Nephron progenitor cell (in vitro differentiated cells): ENCODE data around the gene CERS6.

Experiments used
- DNase-seq: peaks from one replicate; pipeline ENCODE4 v3.0.0; 2021
- H3K27ac Mint-ChIP-seq: 2 replicates; pipeline ENCODE4 v1.8.0; 2021; ENCODE audit warnings: mild to moderate bottlenecking, moderate library complexity, mixed read lengths
- H3K27me3 Mint-ChIP-seq: 2 replicates; pipeline ENCODE4 v1.8.0; 2021; ENCODE audit warnings: mild to moderate bottlenecking, low read depth, mixed read lengths; ENCODE audit not compliant: poor library complexity
- H3K36me3 Mint-ChIP-seq: 2 replicates; pipeline ENCODE4 v1.8.0; 2021; ENCODE audit warnings: low read depth, mixed read lengths
- H3K4me1 Mint-ChIP-seq: 2 replicates; pipeline ENCODE4 v1.8.0; 2021; ENCODE audit warnings: mixed read lengths
- H3K4me3 Mint-ChIP-seq: 2 replicates; pipeline ENCODE4 v1.8.0; 2021; ENCODE audit warnings: mild to moderate bottlenecking, moderate library complexity, mixed read lengths
- H3K9me3 Mint-ChIP-seq: 2 replicates; pipeline ENCODE4 v1.8.0; 2021; ENCODE audit warnings: mild to moderate bottlenecking, moderate library complexity, mixed read lengths
- CTCF ChIP-seq: fragments of 200-600 bp; sonication (generic); IDR thresholded peaks from 2 replicates; pipeline ENCODE4 v1.5.0; 2021; ENCODE audit warnings: antibody characterized with exemption

CERS6 gene

DNA sequence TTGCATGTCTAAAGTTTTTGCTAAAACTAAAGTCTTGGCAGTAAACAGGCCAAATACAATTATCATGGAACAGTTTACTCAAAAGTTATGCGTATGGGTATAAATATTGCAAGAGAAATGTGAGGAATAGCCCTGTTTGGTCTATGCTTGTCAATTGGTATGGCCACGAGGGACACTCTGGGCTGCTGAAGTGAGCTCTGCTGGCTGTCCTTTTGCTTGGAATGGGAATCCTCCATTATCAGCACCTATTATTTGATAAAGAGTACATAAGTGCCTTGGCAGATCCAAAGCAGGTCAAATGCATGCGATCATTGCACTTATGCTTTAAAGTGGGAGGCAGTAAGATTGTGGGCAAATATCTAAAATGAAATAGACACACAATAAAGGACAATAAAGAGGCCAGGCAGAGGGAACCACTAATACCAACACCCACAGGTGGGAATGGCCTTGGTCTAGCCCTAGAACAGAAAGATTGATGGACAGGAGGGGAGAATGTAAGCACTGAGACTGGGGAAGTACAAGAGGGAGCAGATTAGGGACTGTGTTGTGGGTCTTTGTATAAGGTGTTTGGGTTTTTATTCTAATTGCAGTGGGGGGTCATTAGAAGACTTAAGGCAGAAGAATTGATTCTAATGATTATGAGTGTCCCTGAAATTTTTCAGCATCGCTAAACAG, 286.3 kb downstream of the CERS6 start:
- H3K27me3 Mint-ChIP-seq, result peaks cover 4% of the 10 kb centered on the region
- H3K4me3 Mint-ChIP-seq, result no peak overlapping the region
- peak overlapping the region; percentile 0 for H3K27ac Mint-ChIP-seq
- TF ChIP-seq CTCF, result no peak
- H3K36me3 Mint-ChIP-seq, result peaks cover 14% of the 10 kb centered on the region
- no peaks in the 10 kb centered on the region for H3K9me3 Mint-ChIP-seq
- no peak for DNase-seq
- H3K4me1 Mint-ChIP-seq, result no peaks in the 10 kb centered on the region

DNA sequence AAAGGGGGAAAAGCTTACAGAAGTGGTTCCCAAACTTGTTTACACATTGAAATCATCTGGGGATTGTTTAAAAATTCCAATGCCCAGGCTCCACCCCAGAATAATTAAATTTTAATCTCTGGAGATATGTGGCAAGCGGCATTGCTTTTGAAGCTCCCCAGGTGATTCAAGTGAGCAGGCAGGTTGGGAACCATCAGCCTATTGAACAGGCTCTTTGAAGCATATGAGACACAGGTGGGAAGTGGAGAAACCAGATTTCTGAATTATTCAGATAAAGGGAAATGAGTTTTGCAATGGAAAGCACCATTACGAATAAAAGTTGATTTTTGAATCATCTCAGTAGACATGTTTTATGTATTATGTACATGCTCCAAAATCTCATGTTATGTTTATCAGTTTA, 288.8 kb downstream of the CERS6 start:
- Mint-ChIP-seq H3K9me3 (no peaks in the 10 kb centered on the region), H3K27ac (no peak overlapping the region), H3K4me1 (peaks cover 23% of the 10 kb centered on the region), H3K27me3 (peaks cover 4% of the 10 kb centered on the region), H3K4me3 (no peak overlapping the region), H3K36me3 (peaks cover 13% of the 10 kb centered on the region)
- TF ChIP-seq CTCF, result no peak
- DNase-seq, result no peak

DNA sequence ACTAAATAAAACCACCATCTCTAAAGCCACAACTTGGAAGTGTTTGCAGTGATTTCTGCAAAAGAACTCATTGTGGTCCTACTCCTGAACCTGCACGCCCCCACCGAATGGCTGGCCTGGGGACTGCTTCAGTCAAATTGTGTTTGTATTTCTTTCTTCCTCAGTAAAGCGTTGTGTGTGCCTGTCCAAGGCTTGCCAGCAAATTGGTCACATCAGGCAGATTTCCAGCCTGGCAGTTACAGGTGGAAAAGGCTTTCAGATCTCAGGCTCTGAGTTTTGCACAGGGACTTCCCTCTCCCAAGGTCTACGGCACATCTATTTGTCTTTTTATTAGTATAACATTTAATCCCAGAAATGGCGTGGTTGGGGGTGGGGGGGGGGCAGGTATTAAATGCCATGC, 292.4 kb downstream of the CERS6 start:
- peak overlapping the region; percentile 53 for H3K27ac Mint-ChIP-seq
- no peaks in the 10 kb centered on the region for H3K9me3 Mint-ChIP-seq
- no peak for DNase-seq
- TF ChIP-seq CTCF, result no peak
- H3K4me3 Mint-ChIP-seq, result no peak overlapping the region
- H3K4me1 Mint-ChIP-seq, result peaks cover 32% of the 10 kb centered on the region
- H3K27me3 Mint-ChIP-seq, result no peaks in the 10 kb centered on the region
- peaks cover 13% of the 10 kb centered on the region for H3K36me3 Mint-ChIP-seq

- H3K36me3 Mint-ChIP-seq, result peaks cover 17% of the 10 kb centered on the region
- TF ChIP-seq CTCF, result no peak
- no peaks in the 10 kb centered on the region for H3K9me3 Mint-ChIP-seq
- H3K27me3 Mint-ChIP-seq, result no peaks in the 10 kb centered on the region
- H3K27ac Mint-ChIP-seq, result peak overlapping the region; percentile 82
- DNase-seq, result no peak
- peaks cover 32% of the 10 kb centered on the region for H3K4me1 Mint-ChIP-seq
- H3K4me3 Mint-ChIP-seq, result no peak overlapping the region
Measured at GRCh38 chr2:168749297-168749696, 293.2 kb downstream of the CERS6 start.

GRCh38 chr2:168751104-168751740, 295.1 kb downstream of the CERS6 start:
- Mint-ChIP-seq H3K27ac (peak overlapping the region; percentile 21), H3K9me3 (no peaks in the 10 kb centered on the region), H3K4me3 (no peak overlapping the region), H3K27me3 (no peaks in the 10 kb centered on the region), H3K36me3 (peaks cover 18% of the 10 kb centered on the region), H3K4me1 (peaks cover 32% of the 10 kb centered on the region)
- no peak for TF ChIP-seq CTCF
- DNase-seq, result no peak

DNA sequence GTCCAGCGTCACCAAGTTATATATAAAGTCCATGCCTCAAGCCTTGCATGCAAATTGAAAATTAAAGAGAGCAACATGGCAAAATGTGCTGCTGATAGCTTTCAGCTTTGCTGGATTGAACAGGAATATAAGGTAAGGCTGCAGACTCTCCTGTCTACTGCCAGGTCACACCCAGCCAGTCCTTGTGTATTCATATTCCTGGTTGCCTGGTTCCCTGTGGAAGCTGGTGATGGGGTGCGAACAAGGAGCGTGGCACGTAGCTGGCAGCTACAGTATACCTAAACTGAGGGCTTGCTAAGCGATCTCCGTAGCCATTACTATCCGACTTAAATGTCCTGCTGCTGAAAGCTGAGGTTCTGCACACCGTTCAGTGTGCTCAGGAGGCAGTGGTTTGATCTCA, 296.3 kb downstream of the CERS6 start:
- Mint-ChIP-seq H3K9me3 (no peaks in the 10 kb centered on the region), H3K36me3 (peaks cover 23% of the 10 kb centered on the region), H3K4me3 (no peak overlapping the region), H3K27me3 (no peaks in the 10 kb centered on the region), H3K4me1 (peaks cover 38% of the 10 kb centered on the region), H3K27ac (peak overlapping the region; percentile 64)
- no peak for DNase-seq
- TF ChIP-seq CTCF, result no peak
